SK-N-MC (cell line): Measurements from ENCODE around the gene CA6.
"Not testable (repeated sequence)": the region's sequence is repeated elsewhere in the genome, so short reads cannot be mapped to it uniquely, and the experiment has no call there.

Experiments used
- DNase-seq: peaks from one replicate; pipeline ENCODE4 v3.0.0-alpha.2; 2011; ENCODE audit warnings: low read depth, low spot score
- H3K27ac ChIP-seq: fragments of 200-600 bp; sonication (generic); 2 replicates; pipeline ENCODE4 v1.5.1; 2016; ENCODE audit warnings: mixed run types
- H3K36me3 ChIP-seq: fragments of 200-600 bp; sonication (generic); 2 replicates; pipeline ENCODE4 v1.6.1; 2017; ENCODE audit warnings: antibody characterized with exemption, low read length, mixed read lengths; ENCODE audit not compliant: insufficient read depth
- H3K4me3 ChIP-seq: fragments of 200-600 bp; sonication (generic); 2 replicates; pipeline ENCODE4 v1.5.1; 2016
- H3K9ac ChIP-seq: fragments of 200-600 bp; sonication (generic); 2 replicates; pipeline ENCODE4 v1.8.0; 2017; ENCODE audit warnings: mixed run types, mixed read lengths; ENCODE audit not compliant: insufficient read length
- H3K9me3 ChIP-seq: fragments of 200-600 bp; sonication (generic); 2 replicates; pipeline ENCODE4 v1.6.1; 2017; ENCODE audit warnings: low read depth, mild to moderate bottlenecking, antibody characterized with exemption, low read length, moderate library complexity, mixed read lengths
- EZH2 ChIP-seq: fragments of 200-600 bp; sonication (generic); IDR thresholded peaks from one replicate; pipeline ENCODE4 v1.6.1; 2017; ENCODE audit warnings: antibody characterized with exemption
- FOXP2 ChIP-seq: optimal IDR thresholded peaks from 2 replicates; pipeline ENCODE3; 2011; ENCODE audit warnings: mild to moderate bottlenecking, moderate library complexity; ENCODE audit not compliant: insufficient read depth; ENCODE audit errors: extremely low read length, control extremely low read depth
- POLR2AphosphoS5 ChIP-seq: IDR thresholded peaks from 2 replicates; pipeline ENCODE4 v1.6.1; 2012; ENCODE audit warnings: mild to moderate bottlenecking, low read depth, low read length, borderline replicate concordance

CA6 gene

DNA sequence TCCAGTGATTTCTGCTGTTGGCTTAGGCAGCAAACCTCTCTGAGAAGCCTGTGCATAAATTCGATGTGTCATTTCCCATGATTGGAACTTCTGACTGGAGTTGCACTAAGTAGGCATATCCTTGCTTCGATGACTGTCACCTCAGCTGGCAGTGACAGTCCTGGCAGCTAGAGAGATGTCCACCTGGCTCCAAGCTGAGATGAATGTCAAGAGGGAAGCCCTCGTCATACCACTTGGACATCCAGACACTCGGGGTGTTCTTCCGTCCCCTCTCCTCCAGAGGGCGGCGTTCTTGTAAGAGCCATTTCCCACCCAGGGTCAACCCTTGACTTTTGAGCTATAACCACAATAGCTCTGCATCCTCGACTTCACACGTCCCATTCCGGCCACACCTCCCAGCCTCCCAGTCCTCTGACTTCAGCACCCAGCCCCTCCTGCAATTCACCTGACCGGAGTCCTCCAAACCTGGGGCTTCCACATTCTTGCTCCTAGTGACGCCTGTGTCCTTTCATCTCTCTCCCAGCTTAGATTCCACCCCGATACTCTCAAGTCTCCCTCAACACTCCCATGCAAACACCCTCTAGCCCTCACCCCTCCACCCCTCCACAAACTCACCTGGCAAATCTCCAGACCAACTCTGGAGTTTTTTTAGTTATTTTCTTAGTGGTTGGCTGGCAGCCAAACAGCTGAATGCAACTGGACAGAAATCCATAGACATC is 17.3 kb downstream of the CA6 start:
- Histone ChIP-seq H3K9me3 (no peaks in the 10 kb centered on the region), H3K36me3 (no peaks in the 10 kb centered on the region), H3K4me3 (no peak overlapping the region), H3K9ac (no peak overlapping the region), H3K27ac (no peak overlapping the region)
- TF ChIP-seq FOXP2 (no peak), EZH2 (no peak), POLR2AphosphoS5 (no peak)
- DNase-seq, result no peak

DNA sequence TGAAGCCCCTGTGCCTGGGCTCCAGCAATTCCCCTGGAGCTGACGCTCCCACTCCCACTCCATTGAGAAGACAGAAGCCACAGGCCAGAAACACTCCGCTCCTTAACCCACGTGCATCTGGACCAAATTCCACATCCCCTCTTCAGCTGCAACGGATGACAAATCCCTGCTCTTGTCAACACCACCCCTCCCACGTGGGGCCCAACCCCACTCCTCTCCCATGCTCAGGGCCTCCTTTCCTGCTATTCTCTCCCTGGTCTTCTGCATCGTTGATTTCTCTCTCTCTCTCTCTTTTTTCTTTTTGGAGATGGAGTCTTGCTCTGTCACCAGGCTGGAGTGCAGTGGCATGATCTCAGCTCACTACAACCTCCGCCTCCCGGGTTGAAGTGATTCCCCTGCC is 18.3 kb downstream of the CA6 start:
- no peak for DNase-seq
- no peaks in the 10 kb centered on the region for H3K9me3 ChIP-seq
- H3K36me3 ChIP-seq, result no peaks in the 10 kb centered on the region
- H3K4me3 ChIP-seq, result no peak overlapping the region
- no peak overlapping the region for H3K9ac ChIP-seq
- TF ChIP-seq POLR2AphosphoS5 (no peak), FOXP2 (no peak), EZH2 (no peak)
- no peak overlapping the region for H3K27ac ChIP-seq

DNA sequence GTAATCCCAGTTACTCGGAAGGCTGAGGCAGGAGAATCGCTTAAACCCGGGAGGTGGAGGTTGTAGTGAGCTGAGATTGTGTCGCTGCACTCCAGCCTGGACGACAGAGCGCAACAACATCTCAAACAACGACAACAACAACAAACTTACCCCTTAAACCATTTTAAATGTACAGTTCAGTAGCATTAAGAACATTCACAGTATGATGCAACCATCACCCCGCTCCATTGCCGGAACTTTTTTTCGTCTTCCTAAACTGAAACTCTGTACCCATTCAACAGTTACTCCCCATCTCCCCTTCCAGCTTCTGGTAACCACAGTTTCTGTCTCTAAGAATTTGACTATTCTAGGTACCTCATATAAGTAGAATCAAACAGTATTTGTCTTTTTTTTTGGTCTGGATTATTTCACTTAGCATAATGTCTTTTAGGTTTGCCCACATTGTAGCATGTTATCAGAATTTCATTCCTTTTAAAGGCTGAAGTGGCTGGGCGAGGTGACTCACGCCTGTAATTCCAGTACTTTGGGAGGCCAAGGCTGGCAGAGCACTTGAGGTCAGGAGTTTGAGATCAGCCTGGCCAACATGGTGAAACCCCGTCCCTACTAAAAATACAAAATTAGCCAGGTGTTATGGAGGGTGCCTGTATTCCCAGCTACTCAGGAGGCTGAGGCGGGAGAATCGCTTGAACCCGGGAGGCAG is 19.6 kb downstream of the CA6 start:
- Histone ChIP-seq H3K27ac (no peak overlapping the region), H3K9ac (no peak overlapping the region), H3K36me3 (no peaks in the 10 kb centered on the region), H3K4me3 (no peak overlapping the region), H3K9me3 (no peaks in the 10 kb centered on the region)
- TF ChIP-seq EZH2 (no peak), FOXP2 (no peak), POLR2AphosphoS5 (no peak)
- no peak for DNase-seq

DNA sequence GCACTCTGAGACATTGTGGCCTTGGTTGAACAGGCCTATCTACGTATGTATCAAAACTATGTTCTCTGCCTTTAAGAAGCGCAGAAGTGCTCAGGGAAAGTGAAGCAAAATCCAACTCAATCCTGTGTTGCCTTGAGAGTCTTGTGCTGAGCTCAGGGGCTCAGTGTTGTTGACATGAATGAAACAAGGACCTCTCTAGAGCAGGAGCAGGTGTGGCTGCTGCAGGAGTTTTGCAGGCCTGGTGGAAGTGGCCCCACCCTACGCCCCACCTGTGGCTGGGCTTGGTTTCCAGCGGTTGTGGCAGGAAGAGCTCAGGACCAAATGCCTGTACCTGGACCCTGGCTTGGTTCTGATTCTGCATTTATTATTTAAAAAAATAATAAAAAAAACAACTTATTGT is 20.9 kb downstream of the CA6 start:
- no peak overlapping the region for H3K27ac ChIP-seq
- H3K36me3 ChIP-seq, result no peaks in the 10 kb centered on the region
- no peaks in the 10 kb centered on the region for H3K9me3 ChIP-seq
- no peak overlapping the region for H3K4me3 ChIP-seq
- no peak overlapping the region for H3K9ac ChIP-seq
- no peak for DNase-seq
- TF ChIP-seq POLR2AphosphoS5 (no peak), FOXP2 (no peak), EZH2 (no peak)

DNA sequence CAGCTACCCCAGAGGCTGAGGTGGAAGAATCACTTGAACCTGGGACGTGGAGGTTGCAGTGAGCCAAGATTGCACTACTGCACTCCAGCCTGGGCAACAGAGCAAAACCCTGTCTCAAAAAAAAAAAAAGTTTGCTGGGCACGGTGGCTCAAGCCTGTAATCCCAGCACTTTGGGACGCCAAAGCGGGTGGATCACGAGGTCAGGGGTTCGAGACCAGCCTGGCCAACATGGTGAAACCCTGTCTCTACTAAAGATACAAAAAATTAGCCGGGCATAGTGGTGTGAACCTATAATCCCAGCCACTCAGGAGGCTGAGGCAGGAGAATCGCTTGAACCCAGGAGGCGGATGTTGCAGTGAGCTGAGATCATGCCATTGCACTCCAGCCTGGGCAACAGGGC is 23.2 kb downstream of the CA6 start:
- H3K4me3 ChIP-seq, H3K36me3 ChIP-seq: not testable (repeated sequence)

DNA sequence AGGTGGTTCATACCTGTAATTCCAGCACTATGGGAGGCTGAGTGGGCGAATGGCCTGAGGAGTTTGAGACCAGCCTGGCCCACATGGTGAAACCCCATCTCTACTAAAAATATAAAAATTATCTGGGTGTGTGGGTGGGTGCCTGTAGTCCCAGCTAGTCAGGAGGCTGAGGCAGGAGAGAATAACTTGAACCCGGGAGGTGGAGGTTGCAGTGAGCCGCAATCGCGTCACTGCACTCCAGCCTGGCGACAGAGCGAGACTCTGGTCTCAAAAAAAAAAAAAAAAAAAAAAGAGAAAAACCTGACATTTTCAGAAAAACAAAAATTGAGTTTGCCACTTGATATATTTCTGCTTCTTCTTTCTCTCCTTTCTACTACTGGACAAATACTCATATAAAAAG is 24.3 kb downstream of the CA6 start:
- no peak for DNase-seq
- Histone ChIP-seq H3K9me3 (no peaks in the 10 kb centered on the region), H3K27ac (no peak overlapping the region), H3K4me3 (no peak overlapping the region), H3K9ac (no peak overlapping the region), H3K36me3 (no peaks in the 10 kb centered on the region)
- TF ChIP-seq POLR2AphosphoS5 (no peak), EZH2 (no peak), FOXP2 (no peak)

More for the DNA sequence above, 23.2 kb downstream of the CA6 start:
- not testable (repeated sequence) for DNase-seq, H3K9ac ChIP-seq, H3K9me3 ChIP-seq, H3K27ac ChIP-seq

DNA sequence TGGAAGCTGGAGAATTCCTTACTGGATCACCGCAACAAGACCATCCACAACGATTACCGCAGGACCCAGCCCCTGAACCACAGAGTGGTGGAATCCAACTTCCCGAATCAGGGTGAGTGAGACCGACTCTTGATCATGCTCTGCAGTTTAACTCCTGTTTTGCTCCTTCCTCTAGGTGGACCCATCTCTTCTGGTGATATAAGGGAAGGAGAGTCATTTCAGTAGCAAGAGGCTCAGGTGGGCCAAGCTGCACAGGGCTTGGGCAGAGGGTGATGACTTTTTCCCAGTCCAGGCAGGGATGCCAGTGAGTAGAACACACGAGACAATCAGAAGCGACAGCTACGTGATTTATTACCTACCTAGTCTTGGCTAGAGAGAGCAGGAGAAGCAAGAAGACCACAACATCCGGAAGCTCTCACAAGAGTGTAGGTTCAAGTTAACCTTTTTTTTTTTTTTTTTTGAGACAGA is 25.2 kb downstream of the CA6 start:
- Histone ChIP-seq H3K27ac (no peak overlapping the region), H3K36me3 (no peaks in the 10 kb centered on the region), H3K9ac (no peak overlapping the region), H3K9me3 (no peaks in the 10 kb centered on the region), H3K4me3 (no peak overlapping the region)
- DNase-seq, result no peak
- no peak for TF ChIP-seq POLR2AphosphoS5
- no peak for TF ChIP-seq EZH2
- TF ChIP-seq FOXP2, result no peak

DNA sequence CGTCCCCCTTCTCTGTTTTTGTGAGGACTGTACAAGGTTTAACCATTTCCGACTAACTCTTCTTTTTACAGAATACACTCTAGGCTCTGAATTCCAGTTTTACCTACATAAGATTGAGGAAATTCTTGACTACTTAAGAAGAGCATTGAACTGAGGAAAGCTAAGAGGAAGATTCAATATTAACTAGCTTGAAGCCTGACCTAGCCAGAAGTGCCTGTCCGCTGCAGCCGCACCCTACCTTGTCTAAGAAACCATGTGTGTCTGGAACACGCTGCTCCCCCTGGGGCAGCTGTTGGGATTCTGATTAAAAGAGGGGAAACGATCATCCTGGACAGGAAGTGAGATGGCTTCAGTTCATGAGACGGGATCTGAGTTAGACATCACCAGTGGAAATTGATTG is 28.9 kb downstream of the CA6 start:
- Histone ChIP-seq H3K27ac (no peak overlapping the region), H3K4me3 (no peak overlapping the region), H3K9ac (no peak overlapping the region), H3K36me3 (no peaks in the 10 kb centered on the region), H3K9me3 (no peaks in the 10 kb centered on the region)
- no peak for TF ChIP-seq EZH2
- TF ChIP-seq FOXP2, result no peak
- no peak for TF ChIP-seq POLR2AphosphoS5
- DNase-seq, result no peak
